H1 (cell line): Measurements from ENCODE around the gene ANO2. TPM values are rescaled to one million over a fixed set of nuclear protein-coding genes. Genes with fewer than 3 reads are reported as not detected.

ENCODE experiments used
- CHD7 ChIP-seq: fragments of 300-600 bp; sonication (generic); IDR thresholded peaks from 2 replicates; pipeline ENCODE4 v1.7.1; 2012; ENCODE audit warnings: low read length, moderate library complexity, mild to moderate bottlenecking, inconsistent platforms; ENCODE audit not compliant: insufficient replicate concordance
- CREB1 ChIP-seq: IDR thresholded peaks from 2 replicates; pipeline ENCODE4 v1.6.1; 2012; ENCODE audit warnings: inconsistent platforms
- CTBP2 ChIP-seq: IDR thresholded peaks from 2 replicates; pipeline ENCODE4 v1.7.0; 2011; ENCODE audit warnings: borderline replicate concordance, mild to moderate bottlenecking, moderate library complexity, mixed read lengths, low read length; ENCODE audit not compliant: insufficient read depth, insufficient read length
- GTF2F1 ChIP-seq: IDR thresholded peaks from 2 replicates; pipeline ENCODE4 v1.6.1; 2012; ENCODE audit warnings: low read depth, low read length, improper control_type of control experiment, borderline replicate concordance
- JUND ChIP-seq: IDR thresholded peaks from 2 replicates; pipeline ENCODE4 v1.6.1; 2011; ENCODE audit warnings: mild to moderate bottlenecking, improper control_type of control experiment, low read length
- NRF1 ChIP-seq: IDR thresholded peaks from 2 replicates; pipeline ENCODE4 v1.6.1; 2011; ENCODE audit warnings: mild to moderate bottlenecking, low read depth, low read length, improper control_type of control experiment
- RAD21 ChIP-seq, 2 experiments: IDR thresholded peaks in 1 of 2; conservative IDR thresholded peaks in 1 of 2; 2 replicates each; pipeline ENCODE4 v1.6.1; 2011; ENCODE audit warnings: low read depth in 2 of 2, low read length in 2 of 2, improper control_type of control experiment in 1 of 2, inconsistent platforms in 1 of 2, mild to moderate bottlenecking in 1 of 2, moderate library complexity in 1 of 2
- SIN3A ChIP-seq, 2 experiments: IDR thresholded peaks in 1 of 2; conservative IDR thresholded peaks in 1 of 2; 2 replicates each; pipeline ENCODE4 v1.6.1; 2011 to 2012; ENCODE audit warnings: low read length in 2 of 2, improper control_type of control experiment in 1 of 2, low read depth in 1 of 2, mild to moderate bottlenecking in 1 of 2
- TCF12 ChIP-seq: IDR thresholded peaks from 2 replicates; pipeline ENCODE4 v1.6.1; 2011; ENCODE audit warnings: low read depth, mild to moderate bottlenecking, low read length
- TEAD4 ChIP-seq: IDR thresholded peaks from 2 replicates; pipeline ENCODE4 v1.6.1; 2012; ENCODE audit warnings: low read depth, low read length, inconsistent platforms, mixed read lengths
- polyA plus RNA-seq, 7 experiments: library from polyadenylated mRNA; depleted of rRNA in 3 of 7; stranded (reverse) in 5 of 7; unstranded in 2 of 7; fragments of >200 nt in 5 of 7; fragments of 200-250 nt in 2 of 7; gene quantifications; 1 replicate in 5 of 7; 2 replicates in 1 of 7; 4 replicates in 1 of 7; pipeline versions ENCODE4 v1.2.1 to v1.2.3, GENCODE V29; 2011 to 2013; ENCODE audit warnings: missing spikeins in 2 of 7, mixed read lengths in 2 of 7
- total RNA-seq: library from RNA; stranded (reverse); fragmentation: NEBNext Ultra II Directional; extraction: Animal tissue kit (Norgen Biotek cat#: 25700); gene quantifications from 2 replicates; pipeline ENCODE4 v1.2.1, GENCODE V29; 2021

Gene ANO2
- total and polyA plus RNA-seq, 2 of the 8 experiments (the other 6 are each of a cell fraction or from before 2014, with no cell fraction given) = 1.9 to 5.5 TPM

GRCh38 chr12:5988659-5989116 is 43.6 kb upstream of the ANO2 start (continued):
- TF ChIP-seq CHD7 (no peak), JUND (peak; percentile 28; the same call in 1 of the 2 replicates), NRF1 (no peak), TEAD4 (peak; percentile 19; the same call in 1 of the 2 replicates), CTBP2 (no peak), RAD21 (IDR thresholded peaks at IDR 0.05 in 1 of 2, conservative IDR thresholded peaks at IDR 0.05 in 1 of 2; ENCODE audit: low read depth in 2 of 2, low read length in 2 of 2) (peak; percentile 98 to 99), GTF2F1 (no peak), TCF12 (no peak), CREB1 (no peak), SIN3A (conservative IDR thresholded peaks at IDR 0.05 in 1 of 2, IDR thresholded peaks at IDR 0.05 in 1 of 2; ENCODE audit: low read depth in 1 of 2, low read length in 2 of 2) (0 out of 4 replicates have a peak, but pooled peaks of 1 of the 2 experiments have one; percentile 20)
